MCF 10A (cell line): Measurements from ENCODE around the gene OGDHL. TPM values are rescaled to one million over a fixed set of nuclear protein-coding genes. Genes with fewer than 3 reads are reported as not detected.
"Not testable (repeated sequence)": the region's sequence is repeated elsewhere in the genome, so short reads cannot be mapped to it uniquely, and the experiment has no call there.

ENCODE experiments used
- BruUV-seq: library from RNA; stranded (reverse); fragments of 400-500 nt; replicated peaks from 2 replicates; lab custom pipeline; 2021; lab: Mats Ljungman, UMichigan
- CTCF ChIA-PET: fragments of 300-600 bp; sonication (Branson Sonifier 250); formaldehyde crosslinking; extraction: SDS; loops from one replicate; lab custom pipeline; 2021; ENCODE audit warnings: antibody characterized with exemption, inconsistent platforms; lab: Yijun Ruan, JAX
- POLR2A ChIA-PET: fragments of 300-600, 350-650 bp; sonication (Branson Sonifier 250); formaldehyde crosslinking; extraction: SDS; loops from one replicate; lab custom pipeline; 2020; ENCODE audit warnings: antibody characterized with exemption, inconsistent platforms; lab: Yijun Ruan, JAX
- DNase-seq: peaks from one replicate; pipeline ENCODE4 v3.0.0-alpha.2; 2018; ENCODE audit not compliant: unreplicated experiment
- H3K27ac Mint-ChIP-seq: one replicate; pipeline ENCODE4 v1.8.0; 2022; ENCODE audit warnings: mild to moderate bottlenecking, low read depth, mixed read lengths; ENCODE audit not compliant: unreplicated experiment
- H3K27me3 Mint-ChIP-seq: one replicate; pipeline ENCODE4 v1.8.0; 2022; ENCODE audit warnings: mixed read lengths; ENCODE audit not compliant: insufficient read depth, unreplicated experiment
- H3K36me3 Mint-ChIP-seq: one replicate; pipeline ENCODE4 v1.8.0; 2022; ENCODE audit warnings: mild to moderate bottlenecking, moderate library complexity, mixed read lengths; ENCODE audit not compliant: insufficient read depth, unreplicated experiment
- H3K4me1 Mint-ChIP-seq: one replicate; pipeline ENCODE4 v1.8.0; 2022; ENCODE audit warnings: mixed read lengths; ENCODE audit not compliant: insufficient read depth, unreplicated experiment
- H3K4me3 Mint-ChIP-seq: one replicate; pipeline ENCODE4 v1.8.0; 2022; ENCODE audit warnings: mild to moderate bottlenecking, moderate library complexity, mixed read lengths; ENCODE audit not compliant: unreplicated experiment
- H3K9me3 Mint-ChIP-seq: one replicate; pipeline ENCODE4 v1.8.0; 2022; ENCODE audit warnings: mixed read lengths; ENCODE audit not compliant: unreplicated experiment
- CTCF ChIP-seq: fragments of 200-600 bp; IDR thresholded peaks from one replicate; pipeline ENCODE4 v1.8.0; 2022; ENCODE audit warnings: antibody characterized with exemption, mild to moderate bottlenecking; ENCODE audit not compliant: unreplicated experiment
- intact Hi-C: fragments of 100-400 bp; cut with micrococcal nuclease; formaldehyde crosslinking; loops from 2 replicates; pipeline ENCODE4 v1.14.1; 2022
- total RNA-seq: library from RNA; stranded (reverse); gene quantifications from 2 replicates; pipeline ENCODE4 v1.2.3, GENCODE V29; 2022

OGDHL gene
- total RNA-seq, 1 experiment from 2014 or later, result 0.28 TPM

- CTCF ChIA-PET, result interaction anchor here (0.9 kb wide), 1 partner anchor 54 kb away, joined by 3 read pairs; no protein-coding TSS in a partner anchor
These were observed 27.4 kb downstream of the OGDHL start for GRCh38 chr10:49734676-49735075.

DNA sequence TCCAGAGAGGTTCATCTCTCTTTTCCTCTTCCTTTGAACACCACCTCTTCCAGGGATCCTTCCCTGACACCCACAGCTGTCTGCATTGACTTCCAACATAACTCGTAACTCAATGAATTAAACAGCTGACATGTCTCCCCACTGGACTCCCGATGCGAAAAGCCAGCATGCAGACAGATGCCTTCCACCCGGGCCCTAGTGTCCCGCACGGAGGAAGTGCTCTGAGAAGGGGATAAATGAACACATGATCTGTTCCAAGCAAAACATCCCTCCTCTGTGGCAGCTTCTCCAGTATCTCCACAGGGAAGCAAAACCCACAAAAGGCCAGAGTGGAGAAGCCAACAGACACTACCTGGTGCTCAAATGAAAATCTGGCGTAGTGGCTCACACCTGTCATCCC lies 28.3 kb downstream of the OGDHL start:
- no peak overlapping the region for H3K4me3 Mint-ChIP-seq
- H3K27me3 Mint-ChIP-seq, result peaks cover 17% of the 10 kb centered on the region
- TF ChIP-seq CTCF, result no peak
- H3K27ac Mint-ChIP-seq, result no peak overlapping the region
- no peak for DNase-seq
- intact Hi-C loops, result no loop called here
- BruUV-seq, result no TSS peak
- ChIA-PET CTCF (interaction anchor here (0.9 kb wide), 1 partner anchor 53 kb away, joined by 3 read pairs; no protein-coding TSS in a partner anchor), POLR2A (no interaction called here)
- no peaks in the 10 kb centered on the region for H3K9me3 Mint-ChIP-seq
- H3K36me3 Mint-ChIP-seq, result peaks cover 5% of the 10 kb centered on the region
- peaks cover 6% of the 10 kb centered on the region for H3K4me1 Mint-ChIP-seq

More at GRCh38 chr10:49734676-49735075, 27.4 kb downstream of the OGDHL start:
- peaks cover 5% of the 10 kb centered on the region for H3K36me3 Mint-ChIP-seq
- POLR2A ChIA-PET, result no interaction called here
- peaks cover 12% of the 10 kb centered on the region for H3K27me3 Mint-ChIP-seq
- no peak for TF ChIP-seq CTCF
- no peak overlapping the region for H3K4me3 Mint-ChIP-seq
- no peak overlapping the region for H3K27ac Mint-ChIP-seq
- DNase-seq, result no peak
- H3K9me3 Mint-ChIP-seq, result no peaks in the 10 kb centered on the region
- BruUV-seq, result no TSS peak
- H3K4me1 Mint-ChIP-seq, result peaks cover 6% of the 10 kb centered on the region
- intact Hi-C loops, result no loop called here

- no peak for DNase-seq
- no peaks in the 10 kb centered on the region for H3K36me3 Mint-ChIP-seq
- no peak for TF ChIP-seq CTCF
- ChIA-PET POLR2A (no interaction called here), CTCF (no interaction called here)
- H3K27me3 Mint-ChIP-seq, result peaks cover 36% of the 10 kb centered on the region
- intact Hi-C loops, result no loop called here
- no peaks in the 10 kb centered on the region for H3K9me3 Mint-ChIP-seq
- H3K27ac Mint-ChIP-seq, result no peak overlapping the region
- H3K4me1 Mint-ChIP-seq, result no peaks in the 10 kb centered on the region
- BruUV-seq, result no TSS peak
- H3K4me3 Mint-ChIP-seq, result no peak overlapping the region
These were observed 35.5 kb downstream of the OGDHL start for GRCh38 chr10:49726593-49726992.

GRCh38 chr10:49715157-49715556 lies 47.0 kb downstream of the OGDHL start:
- DNase-seq, CTCF ChIA-PET, H3K4me3 Mint-ChIP-seq, intact Hi-C loops, H3K36me3 Mint-ChIP-seq, POLR2A ChIA-PET, H3K9me3 Mint-ChIP-seq, H3K4me1 Mint-ChIP-seq, H3K27ac Mint-ChIP-seq, BruUV-seq: not testable (repeated sequence)
- H3K27me3 Mint-ChIP-seq, result peaks cover 33% of the 10 kb centered on the region

GRCh38 chr10:49713266-49713665 lies 48.9 kb downstream of the OGDHL start:
- CTCF ChIA-PET, result no interaction called here
- no peak for DNase-seq

More at GRCh38 chr10:49713266-49713665, 48.9 kb downstream of the OGDHL start:
- H3K4me1 Mint-ChIP-seq, result no peaks in the 10 kb centered on the region
- POLR2A ChIA-PET, result interaction anchor here (0.6 kb wide), 1 partner anchor 117 kb away, joined by 3 read pairs; no protein-coding TSS in a partner anchor
- intact Hi-C loops, result no loop called here
- no peaks in the 10 kb centered on the region for H3K36me3 Mint-ChIP-seq
- no peak for TF ChIP-seq CTCF
- no TSS peak for BruUV-seq
- H3K27me3 Mint-ChIP-seq, result peaks cover 47% of the 10 kb centered on the region
- H3K4me3 Mint-ChIP-seq, result no peak overlapping the region
- no peaks in the 10 kb centered on the region for H3K9me3 Mint-ChIP-seq
- no peak overlapping the region for H3K27ac Mint-ChIP-seq
